Measurements from ENCODE around the gene GCGR.

- TF ChIP-seq, protein P1, sequence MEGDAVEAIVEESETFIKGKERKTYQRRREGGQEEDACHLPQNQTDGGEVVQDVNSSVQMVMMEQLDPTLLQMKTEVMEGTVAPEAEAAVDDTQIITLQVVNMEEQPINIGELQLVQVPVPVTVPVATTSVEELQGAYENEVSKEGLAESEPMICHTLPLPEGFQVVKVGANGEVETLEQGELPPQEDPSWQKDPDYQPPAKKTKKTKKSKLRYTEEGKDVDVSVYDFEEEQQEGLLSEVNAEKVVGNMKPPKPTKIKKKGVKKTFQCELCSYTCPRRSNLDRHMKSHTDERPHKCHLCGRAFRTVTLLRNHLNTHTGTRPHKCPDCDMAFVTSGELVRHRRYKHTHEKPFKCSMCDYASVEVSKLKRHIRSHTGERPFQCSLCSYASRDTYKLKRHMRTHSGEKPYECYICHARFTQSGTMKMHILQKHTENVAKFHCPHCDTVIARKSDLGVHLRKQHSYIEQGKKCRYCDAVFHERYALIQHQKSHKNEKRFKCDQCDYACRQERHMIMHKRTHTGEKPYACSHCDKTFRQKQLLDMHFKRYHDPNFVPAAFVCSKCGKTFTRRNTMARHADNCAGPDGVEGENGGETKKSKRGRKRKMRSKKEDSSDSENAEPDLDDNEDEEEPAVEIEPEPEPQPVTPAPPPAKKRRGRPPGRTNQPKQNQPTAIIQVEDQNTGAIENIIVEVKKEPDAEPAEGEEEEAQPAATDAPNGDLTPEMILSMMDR (IDR thresholded peaks at IDR 0.05): no peak
- TF ChIP-seq POLR2A (IDR thresholded peaks at IDR 0.05): no peak
Measured at GRCh38 chr17:81851423-81851822, 47.5 kb downstream of the GCGR start.

Data from uterus (tissue), 2 donors.